ENCODE data around the gene STXBP2. TPM values are rescaled to one million over a fixed set of nuclear protein-coding genes. Genes with fewer than 3 reads are reported as not detected.

STXBP2 gene
- total RNA-seq, 3 donors from 2014 or later (not counting 1 experiment from before 2014, with no cell fraction given): 366 to 409 (median 384) TPM

- H3K4me1 ChIP-seq (ENCODE audit: control insufficient read depth, insufficient read depth, low read length): peaks cover 44% of the 10 kb centered on the region
- intact Hi-C loops (cut with micrococcal nuclease): loop anchor here (1.0 to 10.0 kb wide), 4 partner anchors 9 to 113 kb away; partner anchors contain the start of genes PCP2 and STXBP2
- peak; percentile 43 for TF ChIP-seq CTCF (IDR thresholded peaks at IDR 0.05)
These were observed 44.6 kb downstream of the STXBP2 start for GRCh38 chr19:7681340-7682174.

GRCh38 chr19:7682175-7682855, 45.4 kb downstream of the STXBP2 start:
- TF ChIP-seq CTCF (IDR thresholded peaks at IDR 0.05): no peak
- intact Hi-C loops (cut with micrococcal nuclease): loop anchor here (10.0 kb wide), 1 partner anchor 48 kb away; the partner anchor contains the start of genes PCP2 and STXBP2
- WGBS (ENCODE audit: insufficient coverage): 93% methylated on average over 74 of the region's 74 CpGs
- H3K9me3 Mint-ChIP-seq: no peaks in the 10 kb centered on the region
- H3K4me3 Mint-ChIP-seq: peak overlapping the region; percentile 91
- Histone ChIP-seq H3K4me1 (ENCODE audit: control insufficient read depth, insufficient read depth, low read length) (peaks cover 37% of the 10 kb centered on the region), H3K4me3 (ENCODE audit: low read length) (peak overlapping the region; percentile 100), H3K27ac (ENCODE audit: low read length) (peak overlapping the region; percentile 70), H3K9me3 (ENCODE audit: control insufficient read depth, insufficient read depth, low read length) (no peaks in the 10 kb centered on the region), H3K36me3 (ENCODE audit: control insufficient read depth, insufficient read depth, low read length) (peaks cover 13% of the 10 kb centered on the region), H3K27me3 (ENCODE audit: control insufficient read depth, insufficient read depth, low read length) (no peaks in the 10 kb centered on the region)
- ATAC-seq (no peak), DNase-seq (no peak)
- H3K27ac Mint-ChIP-seq: peak overlapping the region; percentile 69 to 94
- H3K36me3 Mint-ChIP-seq: no peaks in the 10 kb centered on the region
- H3K4me1 Mint-ChIP-seq: peaks cover 13 to 43% of the 10 kb centered on the region in 2 donors
- peaks cover 12% of the 10 kb centered on the region in 2 donors for H3K27me3 Mint-ChIP-seq (ENCODE audit: low read depth in 2 of 2)

More at GRCh38 chr19:7681340-7682174, 44.6 kb downstream of the STXBP2 start:
- peak; percentile 68 to 76 (median 70) for ATAC-seq
- peaks cover 13 to 17% of the 10 kb centered on the region in 2 donors for H3K27me3 Mint-ChIP-seq (ENCODE audit: low read depth in 2 of 2)
- DNase-seq: peak; percentile 65 to 92
- Histone ChIP-seq H3K36me3 (ENCODE audit: control insufficient read depth, insufficient read depth, low read length) (peaks cover 13% of the 10 kb centered on the region), H3K27me3 (ENCODE audit: control insufficient read depth, insufficient read depth, low read length) (no peaks in the 10 kb centered on the region), H3K27ac (ENCODE audit: low read length) (peak overlapping the region; percentile 70), H3K9me3 (ENCODE audit: control insufficient read depth, insufficient read depth, low read length) (no peaks in the 10 kb centered on the region), H3K4me3 (ENCODE audit: low read length) (peak overlapping the region; percentile 100)
- peak overlapping the region; percentile 69 to 94 for H3K27ac Mint-ChIP-seq
- no peaks in the 10 kb centered on the region for H3K36me3 Mint-ChIP-seq
- H3K9me3 Mint-ChIP-seq: no peaks in the 10 kb centered on the region
- peaks cover 13 to 47% of the 10 kb centered on the region in 2 donors for H3K4me1 Mint-ChIP-seq
- WGBS (ENCODE audit: insufficient coverage): 7% methylated on average over 43 of the region's 43 CpGs
- H3K4me3 Mint-ChIP-seq: peak overlapping the region; percentile 91

- H3K27me3 Mint-ChIP-seq (ENCODE audit: low read depth in 2 of 2): no peaks in the 10 kb centered on the region
- H3K36me3 ChIP-seq (ENCODE audit: control insufficient read depth, insufficient read depth, low read length): peaks cover 13% of the 10 kb centered on the region
- H3K9me3 Mint-ChIP-seq: no peaks in the 10 kb centered on the region
- H3K27me3 ChIP-seq (ENCODE audit: control insufficient read depth, insufficient read depth, low read length): no peaks in the 10 kb centered on the region
- WGBS (ENCODE audit: insufficient coverage): 90% methylated on average over 18 of the region's 19 CpGs
- no peak for TF ChIP-seq CTCF (IDR thresholded peaks at IDR 0.05)
- H3K4me3 Mint-ChIP-seq: no peak overlapping the region
- peaks cover 34% of the 10 kb centered on the region for H3K4me1 ChIP-seq (ENCODE audit: control insufficient read depth, insufficient read depth, low read length)
- no peak overlapping the region for H3K4me3 ChIP-seq (ENCODE audit: low read length)
- no peak overlapping the region for H3K27ac ChIP-seq (ENCODE audit: low read length)
- no peak overlapping the region for H3K27ac Mint-ChIP-seq
- no peak for ATAC-seq
- peaks cover 13 to 31% of the 10 kb centered on the region in 2 donors for H3K4me1 Mint-ChIP-seq
- DNase-seq: no peak
- peaks cover 12% of the 10 kb centered on the region for H3K9me3 ChIP-seq (ENCODE audit: control insufficient read depth, insufficient read depth, low read length)
- no peaks in the 10 kb centered on the region for H3K36me3 Mint-ChIP-seq
- intact Hi-C loops (cut with micrococcal nuclease): loop anchor here (10.0 kb wide), 1 partner anchor 51 kb away; the partner anchor contains the start of genes PCP2 and STXBP2
These were observed 48.9 kb downstream of the STXBP2 start for GRCh38 chr19:7685546-7686445.
